ENCODE data around the gene CAPN12. TPM values are rescaled to one million over a fixed set of nuclear protein-coding genes. Genes with fewer than 3 reads are reported as not detected.

The CAPN12 gene
- total RNA-seq, 2 donors from 2014 or later = 5.2 to 5.7 TPM

GRCh38 chr19:38731654-38732301 is 12.5 kb downstream of the CAPN12 start:
- no peaks in the 10 kb centered on the region for H3K27me3 ChIP-seq
- H3K4me1 ChIP-seq = no peaks in the 10 kb centered on the region
- peaks cover 9% of the 10 kb centered on the region for H3K36me3 ChIP-seq
- H3K9me3 ChIP-seq = no peaks in the 10 kb centered on the region
- no peak for TF ChIP-seq CTCF (IDR thresholded peaks at IDR 0.05)
- intact Hi-C loops (cut with DNase I) = loop anchor here (2.0 kb wide), 1 partner anchor 95 kb away; no protein-coding TSS in a partner anchor
- peak overlapping the region in 1 of 2 donors; percentile 75 for H3K9ac ChIP-seq (ENCODE audit: low read depth in 2 of 2, low read length in 2 of 2)
- peak; percentile 76 for DNase-seq
- no peak overlapping the region for H3K4me3 ChIP-seq
- H3K27ac ChIP-seq = peak overlapping the region; percentile 82

GRCh38 chr19:38730731-38731589 is 13.3 kb downstream of the CAPN12 start:
- Histone ChIP-seq H3K9me3 (no peaks in the 10 kb centered on the region), H3K9ac (ENCODE audit: low read depth in 2 of 2, low read length in 2 of 2) (peak overlapping the region in 1 of 2 donors; percentile 75), H3K27me3 (no peaks in the 10 kb centered on the region), H3K36me3 (peaks cover 17% of the 10 kb centered on the region), H3K4me1 (no peaks in the 10 kb centered on the region), H3K27ac (peak overlapping the region; percentile 82), H3K4me3 (no peak overlapping the region)
- TF ChIP-seq CTCF (IDR thresholded peaks at IDR 0.05) = no peak
- intact Hi-C loops (cut with DNase I) = no loop called here
- peak; percentile 29 for DNase-seq

GRCh38 chr19:38730470-38730730 is 13.9 kb downstream of the CAPN12 start:
- Histone ChIP-seq H3K9me3 (no peaks in the 10 kb centered on the region), H3K4me3 (no peak overlapping the region), H3K27me3 (no peaks in the 10 kb centered on the region), H3K4me1 (no peaks in the 10 kb centered on the region), H3K27ac (peak overlapping the region; percentile 82), H3K9ac (ENCODE audit: low read depth in 2 of 2, low read length in 2 of 2) (peak overlapping the region in 1 of 2 donors; percentile 64), H3K36me3 (peaks cover 22% of the 10 kb centered on the region)
- TF ChIP-seq CTCF (IDR thresholded peaks at IDR 0.05) = no peak
- no peak for DNase-seq
- intact Hi-C loops (cut with DNase I) = no loop called here

- Histone ChIP-seq H3K9ac (ENCODE audit: low read depth in 2 of 2, low read length in 2 of 2) (no peak overlapping the region), H3K27ac (no peak overlapping the region), H3K9me3 (no peaks in the 10 kb centered on the region), H3K4me3 (no peak overlapping the region), H3K36me3 (peaks cover 27% of the 10 kb centered on the region), H3K4me1 (no peaks in the 10 kb centered on the region), H3K27me3 (no peaks in the 10 kb centered on the region)
- intact Hi-C loops (cut with DNase I) = no loop called here
- peak; percentile 77 for TF ChIP-seq CTCF (IDR thresholded peaks at IDR 0.05)
- DNase-seq = peak; percentile 77
Measured at GRCh38 chr19:38729653-38730469, 14.4 kb downstream of the CAPN12 start.

- no peak for DNase-seq
- Histone ChIP-seq H3K27me3 (no peaks in the 10 kb centered on the region), H3K4me1 (no peaks in the 10 kb centered on the region), H3K9ac (ENCODE audit: low read depth in 2 of 2, low read length in 2 of 2) (peak overlapping the region in 1 of 2 donors; percentile 26), H3K27ac (no peak overlapping the region), H3K4me3 (no peak overlapping the region), H3K36me3 (peaks cover 36% of the 10 kb centered on the region), H3K9me3 (no peaks in the 10 kb centered on the region)
- TF ChIP-seq CTCF (IDR thresholded peaks at IDR 0.05) = no peak
- intact Hi-C loops (cut with DNase I) = no loop called here
Measured at GRCh38 chr19:38728752-38729541, 15.3 kb downstream of the CAPN12 start.
